ENCODE data around the gene CPNE5. TPM values are rescaled to one million over a fixed set of nuclear protein-coding genes. Genes with fewer than 3 reads are reported as not detected.

Gene CPNE5
- total and polyA plus RNA-seq, 3 donors from 2014 or later = 44.2 to 137 (median 97.8) TPM

DNA sequence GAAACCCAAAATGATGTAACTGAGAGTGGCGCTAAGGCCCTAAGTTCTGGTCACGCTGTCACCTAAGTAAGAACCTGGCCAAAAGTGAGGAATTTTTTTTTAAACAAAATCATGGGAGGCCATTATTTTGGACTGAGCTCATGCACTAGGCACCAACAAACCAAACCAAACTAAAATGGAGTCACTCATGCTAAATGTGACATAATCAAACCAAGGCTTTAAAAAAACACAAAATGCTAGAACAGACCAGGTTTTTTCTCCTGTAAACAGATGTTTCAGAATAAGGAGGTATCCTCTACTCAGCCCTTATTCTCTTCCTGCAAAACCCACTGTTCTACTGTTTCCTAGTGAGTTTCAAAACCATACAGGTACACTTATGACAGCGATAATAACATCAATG is 45.4 kb upstream of the CPNE5 start:
- peak overlapping the region; percentile 83 to 88 for H3K27ac ChIP-seq
- intact Hi-C loops (cut with DNase I; ENCODE audit: low total_unique reads) = loop anchor here (10.0 kb wide), 1 partner anchor 100 kb away; the partner anchor contains the start of gene MTCH1
- 89 to 92% methylated on average over 3 of the region's 3 CpGs for WGBS, 2 donors
- no peak for DNase-seq
- no peaks in the 10 kb centered on the region for H3K9me3 ChIP-seq
- peaks cover 35% of the 10 kb centered on the region for H3K4me1 ChIP-seq
- H3K4me3 ChIP-seq = no peak overlapping the region
- TF ChIP-seq, protein P1, sequence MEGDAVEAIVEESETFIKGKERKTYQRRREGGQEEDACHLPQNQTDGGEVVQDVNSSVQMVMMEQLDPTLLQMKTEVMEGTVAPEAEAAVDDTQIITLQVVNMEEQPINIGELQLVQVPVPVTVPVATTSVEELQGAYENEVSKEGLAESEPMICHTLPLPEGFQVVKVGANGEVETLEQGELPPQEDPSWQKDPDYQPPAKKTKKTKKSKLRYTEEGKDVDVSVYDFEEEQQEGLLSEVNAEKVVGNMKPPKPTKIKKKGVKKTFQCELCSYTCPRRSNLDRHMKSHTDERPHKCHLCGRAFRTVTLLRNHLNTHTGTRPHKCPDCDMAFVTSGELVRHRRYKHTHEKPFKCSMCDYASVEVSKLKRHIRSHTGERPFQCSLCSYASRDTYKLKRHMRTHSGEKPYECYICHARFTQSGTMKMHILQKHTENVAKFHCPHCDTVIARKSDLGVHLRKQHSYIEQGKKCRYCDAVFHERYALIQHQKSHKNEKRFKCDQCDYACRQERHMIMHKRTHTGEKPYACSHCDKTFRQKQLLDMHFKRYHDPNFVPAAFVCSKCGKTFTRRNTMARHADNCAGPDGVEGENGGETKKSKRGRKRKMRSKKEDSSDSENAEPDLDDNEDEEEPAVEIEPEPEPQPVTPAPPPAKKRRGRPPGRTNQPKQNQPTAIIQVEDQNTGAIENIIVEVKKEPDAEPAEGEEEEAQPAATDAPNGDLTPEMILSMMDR (IDR thresholded peaks at IDR 0.05) = no peak
- no peak for TF ChIP-seq POLR2A (IDR thresholded peaks at IDR 0.05)
- H3K27me3 ChIP-seq = no peaks in the 10 kb centered on the region
- H3K36me3 ChIP-seq (ENCODE audit: low read depth, missing control alignments) = no peaks in the 10 kb centered on the region

DNA sequence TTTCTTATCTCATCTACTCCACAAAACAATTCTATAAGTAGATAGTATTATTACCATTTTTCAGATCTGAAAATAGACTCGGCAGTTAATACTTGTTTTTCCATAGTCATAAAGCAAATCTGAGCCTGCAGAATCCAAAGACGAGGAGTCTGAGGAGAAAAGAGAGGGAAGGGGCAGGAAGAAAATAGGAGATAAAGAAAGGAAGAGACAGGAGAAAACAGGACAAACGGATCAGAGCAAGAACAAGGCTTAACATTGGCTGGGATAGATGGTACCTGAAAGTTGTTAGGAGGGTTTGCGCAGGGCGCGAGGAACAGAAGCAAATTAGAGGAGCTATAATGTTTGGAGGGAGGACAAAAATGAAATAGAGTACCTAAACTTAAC is 36.0 kb upstream of the CPNE5 start:
- no peaks in the 10 kb centered on the region for H3K27me3 ChIP-seq
- intact Hi-C loops (cut with DNase I; ENCODE audit: low total_unique reads) = no loop called here
- H3K9me3 ChIP-seq = no peaks in the 10 kb centered on the region
- no peaks in the 10 kb centered on the region for H3K36me3 ChIP-seq (ENCODE audit: low read depth, missing control alignments)
- DNase-seq = no peak
- peaks cover 12% of the 10 kb centered on the region for H3K4me1 ChIP-seq
- peak overlapping the region; percentile 76 to 87 for H3K4me3 ChIP-seq
- TF ChIP-seq, protein P1 (IDR thresholded peaks at IDR 0.05) = no peak
- WGBS, 2 donors = 13 to 27% methylated on average over 6 of the region's 6 CpGs
- peak overlapping the region; percentile 79 to 83 for H3K27ac ChIP-seq

DNA sequence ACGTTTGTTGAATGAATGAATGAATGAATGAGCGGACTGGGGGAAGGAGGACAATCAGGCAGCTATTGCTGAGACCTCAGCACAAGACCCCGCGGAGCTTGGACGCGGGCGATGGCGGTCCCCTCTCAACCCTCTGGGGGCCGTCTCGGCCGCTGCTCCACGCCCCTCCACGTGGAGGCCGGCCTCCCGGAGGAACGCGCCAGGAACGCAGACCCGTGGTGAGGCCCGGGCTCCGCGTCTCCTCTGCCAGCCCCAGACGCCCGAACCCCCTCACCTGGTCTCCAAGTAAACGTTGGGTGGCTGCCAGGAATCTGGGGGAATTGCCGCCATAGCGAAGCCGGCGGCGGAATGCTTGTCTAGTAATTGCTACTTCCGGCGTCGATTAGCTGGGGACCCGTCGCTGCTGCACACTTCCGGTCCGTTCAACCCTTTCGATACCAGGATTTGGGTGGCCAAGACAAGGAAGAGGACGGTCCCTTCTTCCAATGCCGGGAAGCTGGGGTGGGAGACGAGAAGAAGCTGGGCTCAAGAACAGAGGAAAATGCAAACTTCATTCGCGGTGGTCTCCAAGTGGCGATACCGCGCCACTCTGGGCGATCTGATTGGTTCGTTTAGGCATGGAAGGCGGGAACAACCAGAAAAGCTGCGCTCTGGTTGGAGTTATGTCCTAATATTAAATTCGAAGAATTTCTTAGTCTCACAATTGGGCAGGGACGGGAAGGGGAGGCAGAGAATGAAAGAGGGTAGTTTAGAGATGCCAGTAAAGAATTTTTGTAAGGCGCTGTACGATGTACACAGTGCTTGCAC is 35.4 kb upstream of the CPNE5 start, which contains the start of gene PPIL1:
Gene PPIL1 (minus strand): TSS at position 361 of the 807 bp plus-strand sequence. CDS start 31 bp downstream, at position 330.
- Histone ChIP-seq H3K4me1 (peaks cover 12% of the 10 kb centered on the region), H3K36me3 (ENCODE audit: low read depth, missing control alignments) (no peaks in the 10 kb centered on the region), H3K4me3 (peak within 1 kb of the TSS; percentile 76 to 87), H3K27ac (peak within 1 kb of the TSS; percentile 79 to 83), H3K27me3 (no peaks in the 10 kb centered on the region), H3K9me3 (no peaks in the 10 kb centered on the region)
- WGBS, 2 donors = 0% methylated on average over 39 to 47 of the region's 54 CpGs
- TF ChIP-seq POLR2A (IDR thresholded peaks at IDR 0.05) = no peak
- TF ChIP-seq, protein P1 (IDR thresholded peaks at IDR 0.05) = peak in 1 of 3 experiments; percentile 1
- peak; percentile 91 for DNase-seq
- intact Hi-C loops (cut with DNase I; ENCODE audit: low total_unique reads) = no loop called here

DNA sequence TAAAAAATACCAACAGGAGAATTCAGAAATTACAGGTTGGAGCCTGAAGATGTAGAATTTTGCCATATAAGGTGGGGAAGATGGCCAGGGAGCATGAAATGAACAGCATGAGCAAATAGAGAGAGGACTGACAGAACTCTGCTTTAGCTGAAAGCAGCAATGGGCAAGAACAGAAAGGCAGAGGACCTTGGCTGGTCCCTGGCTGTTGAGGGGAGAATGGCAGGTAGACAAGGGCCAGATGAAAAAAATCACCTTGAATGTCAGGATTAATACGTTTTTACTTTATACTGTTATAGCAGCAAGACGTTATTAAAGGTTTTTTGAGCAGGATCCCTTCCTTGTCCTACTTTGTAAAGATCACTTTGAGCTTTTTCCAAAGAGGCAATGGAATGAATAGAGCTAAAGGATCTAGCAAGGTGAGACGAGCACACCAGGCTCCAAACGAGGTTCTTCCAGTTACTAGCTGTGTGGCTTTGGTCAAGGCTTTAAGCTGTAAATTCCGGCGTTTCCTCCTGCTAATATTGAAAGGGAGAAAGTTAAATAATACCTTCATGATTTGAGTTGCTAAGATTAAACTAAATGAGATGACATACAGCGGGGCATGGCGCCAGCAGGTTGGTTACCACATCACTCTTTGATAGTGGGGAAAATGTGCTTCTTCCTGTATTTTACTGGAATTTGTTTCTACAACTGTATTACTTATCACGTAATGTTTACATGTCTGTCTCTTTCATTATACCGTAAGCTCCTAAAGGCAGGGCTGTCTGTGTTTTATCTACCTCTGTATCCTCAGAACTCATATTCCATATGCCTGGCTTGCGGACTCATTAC is 34.6 kb upstream of the CPNE5 start:
- TF ChIP-seq, protein P1 (IDR thresholded peaks at IDR 0.05) = no peak
- TF ChIP-seq POLR2A (IDR thresholded peaks at IDR 0.05) = no peak
- Histone ChIP-seq H3K4me1 (peaks cover 14% of the 10 kb centered on the region), H3K36me3 (ENCODE audit: low read depth, missing control alignments) (no peaks in the 10 kb centered on the region), H3K27ac (peak overlapping the region; percentile 79 to 83), H3K4me3 (peak overlapping the region; percentile 76 to 87), H3K27me3 (no peaks in the 10 kb centered on the region), H3K9me3 (no peaks in the 10 kb centered on the region)
- no peak for DNase-seq
- WGBS, 2 donors = 9 to 10% methylated on average over 11 of the region's 11 CpGs
- intact Hi-C loops (cut with DNase I; ENCODE audit: low total_unique reads) = no loop called here
